Neural progenitor cell (in vitro differentiated cells): ENCODE results near the gene TGFB1. TPM values are rescaled to one million over a fixed set of nuclear protein-coding genes. Genes with fewer than 3 reads are reported as not detected.

Source experiments
- DNase-seq: peaks from one replicate; pipeline ENCODE4 v3.0.0-alpha.2; 2016; ENCODE audit warnings: low spot score
- H2AFZ ChIP-seq: fragments of 200-600 bp; sonication (generic); replicated peaks from 2 replicates; pipeline ENCODE4 v1.6.1; 2016; ENCODE audit warnings: antibody characterized with exemption
- H3F3A ChIP-seq: fragments of 200-600 bp; sonication (generic); 2 replicates; pipeline ENCODE4 v1.6.1; 2016; ENCODE audit warnings: antibody characterized with exemption, low read depth
- H3K27ac ChIP-seq: fragments of 200-600 bp; sonication (generic); 2 replicates; pipeline ENCODE4 v1.5.1; 2016; ENCODE audit warnings: mild to moderate bottlenecking
- H3K27me3 ChIP-seq: fragments of 200-600 bp; sonication (generic); 2 replicates; pipeline ENCODE4 v1.6.1; 2016; ENCODE audit warnings: mild to moderate bottlenecking, moderate library complexity
- H3K36me3 ChIP-seq: fragments of 200-600 bp; sonication (generic); 2 replicates; pipeline ENCODE4 v1.5.1; 2016
- H3K4me1 ChIP-seq: fragments of 200-600 bp; sonication (generic); 2 replicates; pipeline ENCODE4 v1.6.1; 2016; ENCODE audit warnings: mixed run types
- H3K4me2 ChIP-seq: fragments of 200-600 bp; sonication (generic); 2 replicates; pipeline ENCODE4 v1.6.1; 2016
- H3K4me3 ChIP-seq: fragments of 200-600 bp; sonication (generic); 2 replicates; pipeline ENCODE4 v1.5.1; 2016
- H3K79me2 ChIP-seq: fragments of 200-600 bp; sonication (generic); 2 replicates; pipeline ENCODE4 v1.6.1; 2016; ENCODE audit warnings: low read depth
- H3K9ac ChIP-seq: fragments of 200-600 bp; sonication (generic); 2 replicates; pipeline ENCODE4 v1.6.1; 2016
- H3K9me3 ChIP-seq: fragments of 200-600 bp; sonication (generic); 2 replicates; pipeline ENCODE4 v1.5.1; 2016; ENCODE audit warnings: low read depth
- H4K20me1 ChIP-seq: fragments of 200-600 bp; sonication (generic); 2 replicates; pipeline ENCODE4 v1.6.1; 2016; ENCODE audit warnings: low read depth
- H3K27ac Mint-ChIP-seq: 3 replicates; pipeline ENCODE4 v1.8.0; 2021; ENCODE audit warnings: mixed read lengths
- H3K27me3 Mint-ChIP-seq: 2 replicates; pipeline ENCODE4 v1.8.0; 2022; ENCODE audit warnings: low read depth, mild to moderate bottlenecking, inconsistent platforms, moderate library complexity, mixed read lengths; ENCODE audit not compliant: insufficient read depth
- H3K36me3 Mint-ChIP-seq: 3 replicates; pipeline ENCODE4 v1.8.0; 2021; ENCODE audit warnings: mixed read lengths
- H3K4me1 Mint-ChIP-seq: 3 replicates; pipeline ENCODE4 v1.8.0; 2021; ENCODE audit warnings: mixed read lengths
- H3K4me3 Mint-ChIP-seq: 3 replicates; pipeline ENCODE4 v1.8.0; 2021; ENCODE audit warnings: mild to moderate bottlenecking, moderate library complexity, mixed read lengths
- H3K9me3 Mint-ChIP-seq: 3 replicates; pipeline ENCODE4 v1.8.0; 2020; ENCODE audit warnings: mixed read lengths
- EZH2 ChIP-seq: fragments of 200-600 bp; sonication (generic); IDR thresholded peaks from 2 replicates; pipeline ENCODE4 v1.6.1; 2017; ENCODE audit warnings: antibody characterized with exemption, mild to moderate bottlenecking, moderate library complexity
- EZH2phosphoT487 ChIP-seq: fragments of 200-600 bp; sonication (generic); IDR thresholded peaks from 2 replicates; pipeline ENCODE4 v1.6.1; 2017; ENCODE audit warnings: antibody characterized with exemption
- total RNA-seq: library from RNA; depleted of rRNA; stranded (reverse); fragments of >200 nt; gene quantifications from 2 replicates; pipeline ENCODE4 v1.2.3, GENCODE V29; 2015; ENCODE audit warnings: low replicate concordance
- TF ChIP-seq, protein P1 (sequence below): fragments of 200-600 bp; sonication (generic); IDR thresholded peaks from 2 replicates; pipeline ENCODE4 v1.5.1; 2017; ENCODE audit warnings: antibody characterized with exemption, mild to moderate bottlenecking

The TGFB1 gene
- total RNA-seq, 1 donor from 2014 or later, result 0.65 TPM

DNA sequence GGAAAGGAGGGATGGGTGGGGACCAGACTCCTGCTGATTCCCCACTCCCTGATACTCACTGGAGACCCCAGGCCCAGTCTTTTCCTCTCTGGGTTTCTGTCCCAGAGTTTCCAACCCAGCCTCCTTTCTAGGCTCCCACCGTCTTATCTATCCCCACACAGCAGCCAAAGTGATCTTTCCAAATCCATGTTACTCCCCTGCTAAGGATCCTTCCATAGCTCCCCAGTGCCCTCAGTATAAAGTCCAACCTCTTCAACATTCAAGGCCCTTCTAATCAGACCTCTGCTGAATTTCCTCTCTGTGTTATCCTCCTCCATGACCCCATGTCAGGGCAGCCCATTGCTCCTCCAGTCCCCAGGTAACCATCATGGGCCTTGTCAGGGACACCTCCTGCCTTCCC, 1.3 kb upstream of the TGFB1 start:
- H3K27ac Mint-ChIP-seq, result no peak overlapping the region
- peaks cover 12% of the 10 kb centered on the region for H4K20me1 ChIP-seq

DNA sequence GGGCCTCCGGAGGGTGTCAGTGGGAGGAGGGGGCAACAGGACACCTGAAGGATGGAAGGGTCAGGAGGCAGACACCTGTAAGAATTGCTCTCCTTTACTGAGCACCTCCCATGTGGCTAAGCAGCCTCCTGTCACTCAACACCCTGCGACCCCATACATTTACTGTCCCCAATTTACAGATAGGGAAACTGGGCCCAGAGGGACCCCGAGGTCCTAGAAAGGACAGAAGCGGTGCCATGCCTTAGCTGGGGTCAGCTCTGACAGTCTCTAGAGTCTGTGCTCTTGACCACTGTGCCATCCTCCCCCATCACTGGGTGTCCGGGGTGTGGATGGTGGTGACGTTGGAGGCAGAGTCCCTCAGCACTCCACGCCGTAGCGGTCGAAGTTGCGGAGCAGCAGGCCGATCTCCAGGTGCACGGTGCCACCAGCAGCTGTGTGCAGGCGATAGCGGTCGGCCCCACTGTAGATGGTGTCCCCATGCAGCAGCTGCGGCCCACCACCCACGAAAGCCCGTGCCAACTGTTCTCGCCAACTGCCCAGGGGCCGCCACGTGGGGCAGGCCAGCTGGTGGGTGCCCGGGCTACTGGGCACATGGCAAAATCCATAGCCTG, 726 bp upstream of the TGFB1 start:
- H3K4me1 ChIP-seq, result peaks cover 9% of the 10 kb centered on the region
- no peaks in the 10 kb centered on the region for H3K36me3 ChIP-seq
- no peaks in the 10 kb centered on the region for H3K79me2 ChIP-seq
- H2AFZ ChIP-seq, result no peak overlapping the region
- peak overlapping the region; percentile 67 for H3K4me3 ChIP-seq
- Mint-ChIP-seq H3K9me3 (no peaks in the 10 kb centered on the region), H3K36me3 (no peaks in the 10 kb centered on the region), H3K4me1 (peaks cover 19% of the 10 kb centered on the region), H3K27me3 (peaks cover 35% of the 10 kb centered on the region), H3K27ac (no peak overlapping the region), H3K4me3 (peak overlapping the region; percentile 87)
- no peak for DNase-seq
- no peak overlapping the region for H3K27ac ChIP-seq
- no peak overlapping the region for H3K9ac ChIP-seq
- peaks cover 13% of the 10 kb centered on the region for H3F3A ChIP-seq
- H3K9me3 ChIP-seq, result no peaks in the 10 kb centered on the region
- TF ChIP-seq, protein P1, sequence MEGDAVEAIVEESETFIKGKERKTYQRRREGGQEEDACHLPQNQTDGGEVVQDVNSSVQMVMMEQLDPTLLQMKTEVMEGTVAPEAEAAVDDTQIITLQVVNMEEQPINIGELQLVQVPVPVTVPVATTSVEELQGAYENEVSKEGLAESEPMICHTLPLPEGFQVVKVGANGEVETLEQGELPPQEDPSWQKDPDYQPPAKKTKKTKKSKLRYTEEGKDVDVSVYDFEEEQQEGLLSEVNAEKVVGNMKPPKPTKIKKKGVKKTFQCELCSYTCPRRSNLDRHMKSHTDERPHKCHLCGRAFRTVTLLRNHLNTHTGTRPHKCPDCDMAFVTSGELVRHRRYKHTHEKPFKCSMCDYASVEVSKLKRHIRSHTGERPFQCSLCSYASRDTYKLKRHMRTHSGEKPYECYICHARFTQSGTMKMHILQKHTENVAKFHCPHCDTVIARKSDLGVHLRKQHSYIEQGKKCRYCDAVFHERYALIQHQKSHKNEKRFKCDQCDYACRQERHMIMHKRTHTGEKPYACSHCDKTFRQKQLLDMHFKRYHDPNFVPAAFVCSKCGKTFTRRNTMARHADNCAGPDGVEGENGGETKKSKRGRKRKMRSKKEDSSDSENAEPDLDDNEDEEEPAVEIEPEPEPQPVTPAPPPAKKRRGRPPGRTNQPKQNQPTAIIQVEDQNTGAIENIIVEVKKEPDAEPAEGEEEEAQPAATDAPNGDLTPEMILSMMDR, result no peak
- TF ChIP-seq EZH2phosphoT487 (no peak), EZH2 (no peak)
- peaks cover 47% of the 10 kb centered on the region for H3K27me3 ChIP-seq
- peak overlapping the region; percentile 86 for H3K4me2 ChIP-seq
- H4K20me1 ChIP-seq, result peaks cover 12% of the 10 kb centered on the region

More for the DNA sequence above, 1.3 kb upstream of the TGFB1 start:
- DNase-seq, result no peak
- Histone ChIP-seq H3K9me3 (no peaks in the 10 kb centered on the region), H3K4me2 (no peak overlapping the region), H3K36me3 (no peaks in the 10 kb centered on the region), H2AFZ (no peak overlapping the region), H3F3A (peaks cover 13% of the 10 kb centered on the region), H3K4me3 (no peak overlapping the region), H3K79me2 (no peaks in the 10 kb centered on the region), H3K4me1 (peaks cover 9% of the 10 kb centered on the region), H3K27ac (no peak overlapping the region), H3K27me3 (peaks cover 42% of the 10 kb centered on the region), H3K9ac (no peak overlapping the region)
- Mint-ChIP-seq H3K27me3 (peaks cover 29% of the 10 kb centered on the region), H3K4me1 (peaks cover 19% of the 10 kb centered on the region), H3K4me3 (peak overlapping the region; percentile 73), H3K36me3 (no peaks in the 10 kb centered on the region), H3K9me3 (no peaks in the 10 kb centered on the region)
- TF ChIP-seq EZH2 (no peak), EZH2phosphoT487 (no peak)
- TF ChIP-seq, protein P1, result no peak

DNA sequence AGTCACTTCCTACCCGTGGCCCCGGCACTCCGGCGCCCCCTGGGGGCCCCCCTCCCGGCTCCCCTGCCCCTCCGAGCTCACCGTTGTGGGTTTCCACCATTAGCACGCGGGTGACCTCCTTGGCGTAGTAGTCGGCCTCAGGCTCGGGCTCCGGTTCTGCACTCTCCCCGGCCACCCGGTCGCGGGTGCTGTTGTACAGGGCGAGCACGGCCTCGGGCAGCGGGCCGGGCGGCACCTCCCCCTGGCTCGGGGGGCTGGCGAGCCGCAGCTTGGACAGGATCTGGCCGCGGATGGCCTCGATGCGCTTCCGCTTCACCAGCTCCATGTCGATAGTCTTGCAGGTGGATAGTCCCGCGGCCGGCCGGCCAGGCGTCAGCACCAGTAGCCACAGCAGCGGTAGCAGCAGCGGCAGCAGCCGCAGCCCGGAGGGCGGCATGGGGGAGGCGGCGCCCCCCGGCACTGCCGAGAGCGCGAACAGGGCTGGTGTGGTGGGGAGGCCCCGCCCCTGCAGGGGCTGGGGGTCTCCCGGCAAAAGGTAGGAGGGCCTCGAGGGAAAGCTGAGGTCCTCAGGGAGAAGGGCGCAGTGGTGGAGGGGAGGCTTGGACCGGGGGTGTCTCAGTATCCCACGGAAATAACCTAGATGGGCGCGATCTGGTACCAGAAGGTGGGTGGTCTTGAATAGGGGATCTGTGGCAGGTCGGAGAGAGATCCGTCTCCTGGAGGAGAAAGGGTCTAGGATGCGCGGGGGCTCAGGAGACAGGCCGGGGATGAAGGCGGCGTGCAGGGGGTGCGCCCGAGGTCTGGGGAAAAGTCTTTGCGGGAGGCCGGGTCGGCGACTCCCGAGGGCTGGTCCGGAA, 885 bp downstream of the TGFB1 start:
- Mint-ChIP-seq H3K27me3 (peaks cover 38% of the 10 kb centered on the region), H3K4me1 (peaks cover 19% of the 10 kb centered on the region), H3K9me3 (no peaks in the 10 kb centered on the region), H3K36me3 (peaks cover 1% of the 10 kb centered on the region), H3K4me3 (peak overlapping the region; percentile 87), H3K27ac (peak overlapping the region; percentile 6)
- peak overlapping the region; percentile 86 for H3K4me2 ChIP-seq
- H2AFZ ChIP-seq, result peak overlapping the region; percentile 84
- H3K79me2 ChIP-seq, result no peaks in the 10 kb centered on the region
- H3K4me3 ChIP-seq, result peak overlapping the region; percentile 67
- H3K9me3 ChIP-seq, result no peaks in the 10 kb centered on the region
- H3K27ac ChIP-seq, result no peak overlapping the region
- H3K4me1 ChIP-seq, result peaks cover 9% of the 10 kb centered on the region
- no peak overlapping the region for H3K9ac ChIP-seq
- peaks cover 13% of the 10 kb centered on the region for H3F3A ChIP-seq
- peaks cover 12% of the 10 kb centered on the region for H4K20me1 ChIP-seq
- no peaks in the 10 kb centered on the region for H3K36me3 ChIP-seq
- TF ChIP-seq EZH2, result peak; percentile 77
- TF ChIP-seq EZH2phosphoT487, result peak; percentile 84
- TF ChIP-seq, protein P1, result peak; percentile 63
- peaks cover 53% of the 10 kb centered on the region for H3K27me3 ChIP-seq
- DNase-seq, result peak; percentile 81
